HCT116 (cell line): Measurements from ENCODE around the gene ARID2. TPM values are rescaled to one million over a fixed set of nuclear protein-coding genes. Genes with fewer than 3 reads are reported as not detected.

Experiments used
- ATAC-seq: fragments of 200-7000 bp; cut with Tn5 transposase; 2 replicates; pipeline ENCODE4 v1.9.1; 2020; ENCODE audit warnings: mild to moderate bottlenecking, moderate library complexity
- BruUV-seq: library from RNA; stranded (reverse); fragments of 400-500 nt; replicated peaks from 2 replicates; lab custom pipeline; 2021; lab: Mats Ljungman, UMichigan
- CTCF ChIA-PET: fragments of 300-600 bp; sonication (Branson Sonifier 250); formaldehyde crosslinking; loops from one replicate; lab custom pipeline; 2021; ENCODE audit warnings: antibody characterized with exemption; lab: Charles Lee
- POLR2A ChIA-PET: fragments of 300-600, 350-600 bp; sonication (Branson Sonifier 250); formaldehyde crosslinking; loops from one replicate; lab custom pipeline; 2021; ENCODE audit warnings: antibody characterized with exemption; lab: Charles Lee
- RAD21 ChIA-PET, 2 experiments: fragments of 300-600 bp; sonication (Branson Sonifier 250); formaldehyde crosslinking; loops; one replicate each; lab custom pipeline; 2023; ENCODE audit warnings: low total read pairs in 2 of 2; ENCODE audit not compliant: uncharacterized antibody in 2 of 2, unreplicated experiment in 2 of 2, low non-redundant PET in 1 of 2; lab: Charles Lee
- DNase-seq: peaks from one replicate; pipeline ENCODE4 v3.0.0-alpha.2; 2010; ENCODE audit warnings: low read depth, low spot score
- H2AFZ ChIP-seq: fragments of 200-600 bp; shearing (Covaris generic), sonication (generic); 2 replicates; pipeline ENCODE4 v1.6.1; 2017; ENCODE audit warnings: low read depth, mixed run types, mixed read lengths, antibody characterized with exemption, low read length; ENCODE audit not compliant: poor library complexity, severe bottlenecking
- H3K27ac ChIP-seq: 2 replicates; pipeline ENCODE4 v1.5.1; 2012; ENCODE audit warnings: low read depth, low read length
- H3K27me3 ChIP-seq: fragments of 200-600 bp; sonication (generic); 2 replicates; pipeline ENCODE4 v1.6.1; 2016; ENCODE audit warnings: mixed run types, low read length, mixed read lengths; ENCODE audit not compliant: insufficient read depth
- H3K36me3 ChIP-seq, 2 experiments: fragments of 200-500 bp in 1 of 2; fragments of 200-600 bp in 1 of 2; sonication (Bioruptor generic) in 1 of 2; sonication (generic) in 1 of 2; 2 replicates each; pipeline versions ENCODE4 v1.5.1 to v1.6.1; 2014 to 2016; ENCODE audit warnings: low read length in 2 of 2, inconsistent platforms in 1 of 2, mixed read lengths in 1 of 2, mixed run types in 1 of 2; ENCODE audit not compliant: insufficient read depth in 2 of 2, control insufficient read depth in 1 of 2
- H3K4me1 ChIP-seq, 2 experiments: fragments of 200-600 bp in 1 of 2; sonication (generic) in 1 of 2; 2 replicates each; pipeline versions ENCODE4 v1.5.1 to v1.6.1; 2012 to 2017; ENCODE audit warnings: low read length in 2 of 2, inconsistent platforms in 1 of 2, mild to moderate bottlenecking in 1 of 2, mixed read lengths in 1 of 2, mixed run types in 1 of 2, moderate library complexity in 1 of 2; ENCODE audit not compliant: insufficient read depth in 2 of 2, control insufficient read depth in 1 of 2
- H3K4me2 ChIP-seq: fragments of 200-600 bp; sonication (generic); 2 replicates; pipeline ENCODE4 v1.6.1; 2017; ENCODE audit warnings: mixed run types, low read length, mixed read lengths
- H3K4me3 ChIP-seq, 2 experiments: fragments of 200-600 bp in 1 of 2; sonication (generic) in 1 of 2; replicated peaks in 1 of 2; 2 replicates each; pipeline ENCODE4 v1.5.1; 2011 to 2016; ENCODE audit warnings: low read length in 2 of 2, control low read depth in 1 of 2, low read depth in 1 of 2, mild to moderate bottlenecking in 1 of 2, mixed read lengths in 1 of 2, mixed run types in 1 of 2
- H3K79me2 ChIP-seq: fragments of 200-600 bp; sonication (generic); 2 replicates; pipeline ENCODE4 v1.6.1; 2017; ENCODE audit warnings: mild to moderate bottlenecking, mixed run types, low read length, moderate library complexity, mixed read lengths; ENCODE audit not compliant: insufficient read depth
- H3K9ac ChIP-seq: fragments of 200-600 bp; sonication (generic); 2 replicates; pipeline ENCODE4 v1.6.1; 2016; ENCODE audit warnings: low read length, mixed read lengths
- H3K9me2 ChIP-seq: fragments of 200-600 bp; sonication (generic), shearing (Covaris generic); 2 replicates; pipeline ENCODE4 v1.6.1; 2017; ENCODE audit warnings: mixed run types, mild to moderate bottlenecking, moderate library complexity; ENCODE audit not compliant: insufficient read depth
- H3K9me3 ChIP-seq, 2 experiments: fragments of 200-500 bp in 1 of 2; fragments of 200-600 bp in 1 of 2; sonication (Bioruptor generic) in 1 of 2; sonication (generic) in 1 of 2; 2 replicates each; pipeline ENCODE4 v1.6.1; 2014 to 2017; ENCODE audit warnings: low read length in 2 of 2, mixed read lengths in 2 of 2, inconsistent platforms in 1 of 2, low read depth in 1 of 2, mild to moderate bottlenecking in 1 of 2, mixed run types in 1 of 2, moderate library complexity in 1 of 2; ENCODE audit not compliant: control insufficient read depth in 1 of 2, insufficient read depth in 1 of 2
- H4K20me1 ChIP-seq: fragments of 200-600 bp; sonication (generic), shearing (Covaris generic); 2 replicates; pipeline ENCODE4 v1.6.1; 2017; ENCODE audit warnings: mixed run types, mild to moderate bottlenecking, moderate library complexity; ENCODE audit not compliant: insufficient read depth
- CBX3 ChIP-seq: IDR thresholded peaks from 2 replicates; pipeline ENCODE4 v1.6.1; 2012; ENCODE audit warnings: low read depth
- CEBPB ChIP-seq: IDR thresholded peaks from 2 replicates; pipeline ENCODE4 v1.6.1; 2012; ENCODE audit warnings: low read depth
- EGR1 ChIP-seq: IDR thresholded peaks from 2 replicates; pipeline ENCODE4 v1.6.1; 2012; ENCODE audit warnings: low read depth
- FOSL1 ChIP-seq: IDR thresholded peaks from 2 replicates; pipeline ENCODE4 v1.6.1; 2012; ENCODE audit warnings: low read depth
- TCF7L2 ChIP-seq: IDR thresholded peaks from 2 replicates; pipeline ENCODE4 v1.7.0; 2011; ENCODE audit warnings: borderline replicate concordance, inconsistent platforms; ENCODE audit not compliant: insufficient read depth, insufficient read length; ENCODE audit errors: extremely low read depth
- ZNF274 ChIP-seq: fragments of 200-500 bp; sonication (Bioruptor generic); IDR thresholded peaks from 2 replicates; pipeline ENCODE4 v1.6.1; 2014; ENCODE audit warnings: mild to moderate bottlenecking, low read depth, low read length, inconsistent platforms
- intact Hi-C: fragments of 100-400 bp; cut with micrococcal nuclease; formaldehyde crosslinking; loops from 2 replicates; pipeline ENCODE4 v1.10.0; 2022
- total RNA-seq: library from RNA; stranded (reverse); gene quantifications from one replicate; pipeline ENCODE4 v1.2.1, GENCODE V29; 2021; ENCODE audit not compliant: unreplicated experiment
- TF ChIP-seq, protein P1 (sequence below): IDR thresholded peaks from 2 replicates; pipeline ENCODE4 v1.6.1; 2012
- TF ChIP-seq, protein P2 (sequence below), 3 experiments: fragments of 200-600 bp in 1 of 3; sonication (generic) in 1 of 3; IDR thresholded peaks in 2 of 3; conservative IDR thresholded peaks in 1 of 3; 2 replicates each; pipeline ENCODE4 v1.5.1; 2012 to 2017; ENCODE audit warnings: low read depth in 2 of 3, low read length in 2 of 3, antibody characterized with exemption in 1 of 3, borderline replicate concordance in 1 of 3, control low read depth in 1 of 3, mild to moderate bottlenecking in 1 of 3, mixed read lengths in 1 of 3, mixed run types in 1 of 3, moderate library complexity in 1 of 3; ENCODE audit not compliant: insufficient read depth in 1 of 3

Gene ARID2
- total RNA-seq, 1 experiment from 2014 or later: 30.5 TPM

DNA sequence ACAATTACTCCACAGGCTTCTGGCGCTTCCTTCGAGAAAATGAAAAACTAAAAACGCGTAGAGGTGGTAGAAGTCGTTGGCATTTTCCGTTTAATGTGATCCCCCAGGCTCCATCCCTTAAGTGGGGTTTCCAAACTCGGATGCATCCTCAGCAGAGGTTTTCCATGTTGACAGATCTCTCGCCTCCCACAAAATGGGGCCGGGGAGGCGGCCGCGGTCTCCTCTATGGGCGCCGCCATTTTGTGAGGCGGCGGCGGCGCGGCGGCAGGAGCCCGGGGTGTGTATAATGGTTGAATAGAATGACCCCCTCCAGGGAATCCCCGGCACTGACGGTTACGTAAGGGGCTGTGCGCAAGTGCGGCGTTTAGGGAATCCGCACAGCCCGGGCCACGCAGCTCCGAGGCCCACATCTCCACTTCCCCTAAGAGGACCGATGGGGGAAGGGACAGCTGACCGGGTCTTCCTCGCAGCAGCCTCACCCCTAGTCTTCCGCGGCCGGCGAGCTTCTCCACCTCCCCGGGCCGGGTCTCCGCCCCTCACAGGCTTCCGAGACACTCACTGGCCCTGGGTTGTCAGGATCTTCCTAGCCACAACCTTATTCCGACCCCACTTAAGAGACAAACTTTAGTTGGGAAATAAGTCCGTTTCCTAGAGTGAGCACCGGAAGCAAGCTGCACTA is 2.1 kb upstream of the ARID2 start (continued):
- peak; percentile 31; the same call in 1 of the 2 replicates for TF ChIP-seq FOSL1
- peak; percentile 76 for TF ChIP-seq EGR1
- TF ChIP-seq CBX3: peak; percentile 98
- TF ChIP-seq, protein P1, sequence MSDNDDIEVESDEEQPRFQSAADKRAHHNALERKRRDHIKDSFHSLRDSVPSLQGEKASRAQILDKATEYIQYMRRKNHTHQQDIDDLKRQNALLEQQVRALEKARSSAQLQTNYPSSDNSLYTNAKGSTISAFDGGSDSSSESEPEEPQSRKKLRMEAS: peak; percentile 83

DNA sequence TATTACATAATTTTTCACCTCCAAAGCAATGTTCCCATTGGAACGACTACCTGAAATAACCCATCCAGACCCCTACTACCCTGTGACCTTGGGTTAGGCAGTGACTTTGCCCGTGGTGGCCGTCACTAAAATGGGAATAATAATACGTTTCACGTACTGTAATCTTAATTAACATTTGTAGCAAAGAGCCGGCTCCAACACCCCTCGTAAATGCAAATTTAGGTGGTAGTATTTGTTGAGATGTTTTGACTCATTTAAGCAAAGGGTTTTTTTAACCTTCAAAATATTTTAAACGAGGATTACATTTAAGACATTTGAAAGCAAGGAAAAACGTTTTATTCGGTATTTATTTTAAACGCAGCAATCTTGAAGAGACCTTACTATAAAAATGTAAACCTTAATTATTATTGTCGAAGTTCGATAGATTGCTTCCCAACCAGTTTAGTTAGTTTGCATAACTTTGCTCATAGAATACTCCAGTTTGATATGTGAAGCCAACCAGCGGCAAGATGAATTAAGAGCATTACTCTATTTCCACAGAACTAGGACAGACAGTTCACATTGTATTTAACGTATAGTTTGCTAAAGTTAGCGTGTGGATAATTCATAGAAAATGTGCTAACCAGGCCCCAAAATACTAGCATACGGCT is 1.4 kb upstream of the ARID2 start:
- Histone ChIP-seq H3K4me3 (peak overlapping the region; percentile 84 to 85), H3K27me3 (no peaks in the 10 kb centered on the region), H3K9me3 (no peaks in the 10 kb centered on the region), H4K20me1 (no peaks in the 10 kb centered on the region), H3K9me2 (no peaks in the 10 kb centered on the region), H2AFZ (peak overlapping the region; percentile 12), H3K27ac (peak overlapping the region; percentile 94), H3K4me1 (peaks cover 11 to 31% of the 10 kb centered on the region in 2 experiments; a peak in 3 of 4 replicates), H3K36me3 (peaks cover 0 to 1% of the 10 kb centered on the region in 2 experiments; a peak in 1 of 4 replicates), H3K4me2 (peak overlapping the region; percentile 80), H3K79me2 (peaks cover 72% of the 10 kb centered on the region), H3K9ac (peak overlapping the region; percentile 82)
- TF ChIP-seq, protein P2, sequence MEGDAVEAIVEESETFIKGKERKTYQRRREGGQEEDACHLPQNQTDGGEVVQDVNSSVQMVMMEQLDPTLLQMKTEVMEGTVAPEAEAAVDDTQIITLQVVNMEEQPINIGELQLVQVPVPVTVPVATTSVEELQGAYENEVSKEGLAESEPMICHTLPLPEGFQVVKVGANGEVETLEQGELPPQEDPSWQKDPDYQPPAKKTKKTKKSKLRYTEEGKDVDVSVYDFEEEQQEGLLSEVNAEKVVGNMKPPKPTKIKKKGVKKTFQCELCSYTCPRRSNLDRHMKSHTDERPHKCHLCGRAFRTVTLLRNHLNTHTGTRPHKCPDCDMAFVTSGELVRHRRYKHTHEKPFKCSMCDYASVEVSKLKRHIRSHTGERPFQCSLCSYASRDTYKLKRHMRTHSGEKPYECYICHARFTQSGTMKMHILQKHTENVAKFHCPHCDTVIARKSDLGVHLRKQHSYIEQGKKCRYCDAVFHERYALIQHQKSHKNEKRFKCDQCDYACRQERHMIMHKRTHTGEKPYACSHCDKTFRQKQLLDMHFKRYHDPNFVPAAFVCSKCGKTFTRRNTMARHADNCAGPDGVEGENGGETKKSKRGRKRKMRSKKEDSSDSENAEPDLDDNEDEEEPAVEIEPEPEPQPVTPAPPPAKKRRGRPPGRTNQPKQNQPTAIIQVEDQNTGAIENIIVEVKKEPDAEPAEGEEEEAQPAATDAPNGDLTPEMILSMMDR (IDR thresholded peaks at IDR 0.05 in 2 of 3, conservative IDR thresholded peaks at IDR 0.05 in 1 of 3; ENCODE audit: borderline replicate concordance in 1 of 3, insufficient read depth in 1 of 3, low read depth in 2 of 3, low read length in 2 of 3): no peak
- TF ChIP-seq TCF7L2: no peak
- TF ChIP-seq CEBPB: 0 out of 2 replicates have a peak, but pooled peaks have one; percentile 10
- no peak for TF ChIP-seq ZNF274
- ChIA-PET CTCF (interaction anchor here (0.6 to 2.7 kb wide), 7 partner anchors 12 to 262 kb away, joined by 3 to 18 read pairs (median 4); partner anchors contain the start of gene SCAF11), RAD21 (no interaction called here), POLR2A (interaction anchor here (0.6 to 1.9 kb wide), 5 partner anchors 14 to 262 kb away, joined by 3 to 6 read pairs (median 3); partner anchors contain the start of gene SCAF11)
- intact Hi-C loops: loop anchor here (2.0 to 10.0 kb wide), 6 partner anchors 186 to 597 kb away; partner anchors contain the start of gene SCAF11
- ATAC-seq (no peak), DNase-seq (no peak)
- TSS peak; percentile 19 for BruUV-seq
